ENCODE measurements around the gene COL4A3. TPM values are rescaled to one million over a fixed set of nuclear protein-coding genes. Genes with fewer than 3 reads are reported as not detected.

Gene COL4A3
- total RNA-seq, 1 experiment from 2014 or later, result 0.15 TPM

DNA sequence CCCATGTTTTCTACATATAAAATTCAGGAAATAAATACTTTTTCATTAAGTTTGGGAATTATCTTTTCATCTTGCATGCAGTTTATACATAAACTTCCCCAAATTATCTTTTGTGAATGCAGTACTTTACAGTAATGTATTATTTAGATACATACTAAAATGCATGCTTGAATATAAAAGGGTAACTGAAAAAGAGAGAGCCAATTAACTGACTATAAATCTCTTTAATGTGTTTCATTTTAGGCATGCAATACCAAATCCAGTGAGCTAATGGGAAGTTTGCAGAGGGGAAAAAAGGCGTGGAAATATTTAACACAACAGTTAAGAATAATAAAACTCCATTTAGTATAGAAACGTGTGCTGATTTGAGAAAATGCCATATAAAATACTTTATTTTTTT is 39.6 kb upstream of the COL4A3 start:
- no peaks in the 10 kb centered on the region for H3K4me1 ChIP-seq (ENCODE audit: insufficient read depth, low read length)
- H4K8ac ChIP-seq (replicated peaks; ENCODE audit: insufficient read length, low read depth, low read length), result no peak overlapping the region
- H2AK5ac ChIP-seq (ENCODE audit: insufficient read length, low read length), result no peak overlapping the region
- H3K23me2 ChIP-seq (ENCODE audit: insufficient read length, low read depth, low read length, poor library complexity, severe bottlenecking), result no peaks in the 10 kb centered on the region
- no peak overlapping the region for H2BK5ac ChIP-seq (ENCODE audit: insufficient read length, low read length)
- no peak overlapping the region for H3K4ac ChIP-seq (ENCODE audit: low read depth, low read length)
- no peak overlapping the region for H3K4me2 ChIP-seq (ENCODE audit: insufficient read depth, insufficient read length, low read length)
- Mint-ChIP-seq H3K27me3 (ENCODE audit: low read depth) (no peaks in the 10 kb centered on the region; the same call in none of the 2 replicates), H3K9me3 (no peaks in the 10 kb centered on the region), H3K36me3 (ENCODE audit: insufficient read depth in 1 of 3, low read depth in 3 of 3) (no peaks in the 10 kb centered on the region), H3K4me1 (peaks cover 2 to 5% of the 10 kb centered on the region in 2 experiments; a peak in 1 of 4 replicates), H3K4me3 (no peak overlapping the region), H3K27ac (no peak overlapping the region)
- TF ChIP-seq, protein P1, sequence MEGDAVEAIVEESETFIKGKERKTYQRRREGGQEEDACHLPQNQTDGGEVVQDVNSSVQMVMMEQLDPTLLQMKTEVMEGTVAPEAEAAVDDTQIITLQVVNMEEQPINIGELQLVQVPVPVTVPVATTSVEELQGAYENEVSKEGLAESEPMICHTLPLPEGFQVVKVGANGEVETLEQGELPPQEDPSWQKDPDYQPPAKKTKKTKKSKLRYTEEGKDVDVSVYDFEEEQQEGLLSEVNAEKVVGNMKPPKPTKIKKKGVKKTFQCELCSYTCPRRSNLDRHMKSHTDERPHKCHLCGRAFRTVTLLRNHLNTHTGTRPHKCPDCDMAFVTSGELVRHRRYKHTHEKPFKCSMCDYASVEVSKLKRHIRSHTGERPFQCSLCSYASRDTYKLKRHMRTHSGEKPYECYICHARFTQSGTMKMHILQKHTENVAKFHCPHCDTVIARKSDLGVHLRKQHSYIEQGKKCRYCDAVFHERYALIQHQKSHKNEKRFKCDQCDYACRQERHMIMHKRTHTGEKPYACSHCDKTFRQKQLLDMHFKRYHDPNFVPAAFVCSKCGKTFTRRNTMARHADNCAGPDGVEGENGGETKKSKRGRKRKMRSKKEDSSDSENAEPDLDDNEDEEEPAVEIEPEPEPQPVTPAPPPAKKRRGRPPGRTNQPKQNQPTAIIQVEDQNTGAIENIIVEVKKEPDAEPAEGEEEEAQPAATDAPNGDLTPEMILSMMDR (conservative IDR thresholded peaks at IDR 0.05), result no peak
- no peak overlapping the region for H2BK120ac ChIP-seq (ENCODE audit: low read depth, low read length, poor library complexity, severe bottlenecking)
- H3K18ac ChIP-seq (ENCODE audit: insufficient read length, low read depth, low read length), result no peak overlapping the region
- no peak overlapping the region for H3K56ac ChIP-seq (ENCODE audit: insufficient read length, low read depth, low read length)
- H2BK12ac ChIP-seq (ENCODE audit: insufficient read length, low read depth, low read length), result no peak overlapping the region
- no peak overlapping the region for H4K5ac ChIP-seq (ENCODE audit: insufficient read length, low read depth, low read length)
- no peaks in the 10 kb centered on the region for H4K20me1 ChIP-seq (ENCODE audit: control insufficient read depth, insufficient read depth, insufficient read length)
- no peak overlapping the region for H3K9ac ChIP-seq (ENCODE audit: extremely low read depth, insufficient read length, low read length)
- no CpG with 5 or more reads among the region's 2 CpGs for WGBS (ENCODE audit: extremely low coverage, insufficient read length, low lambda C conversion rate)
- H3K79me2 ChIP-seq (ENCODE audit: insufficient read depth, low read length), result no peaks in the 10 kb centered on the region
- no peak for DNase-seq
- H3K79me1 ChIP-seq (ENCODE audit: insufficient read depth, low read depth, low read length, poor library complexity, severe bottlenecking), result no peaks in the 10 kb centered on the region
- no peak overlapping the region for H3K23ac ChIP-seq (ENCODE audit: insufficient read length, low read depth, low read length)
- H3K14ac ChIP-seq (ENCODE audit: insufficient read depth, low read length), result no peak overlapping the region
- no peaks in the 10 kb centered on the region for H3K9me3 ChIP-seq (ENCODE audit: control insufficient read depth, low read depth, low read length)
- H3T11ph ChIP-seq (ENCODE audit: low read length), result no peak overlapping the region
- H4K91ac ChIP-seq (ENCODE audit: insufficient read length, low read depth, low read length), result no peak overlapping the region
- no peak overlapping the region for H2AFZ ChIP-seq (ENCODE audit: low read length)
- H3K27ac ChIP-seq (ENCODE audit: insufficient read length, low read depth, low read length), result no peak overlapping the region
- H3K27me3 ChIP-seq (ENCODE audit: insufficient read depth, low read length), result no peaks in the 10 kb centered on the region
- no peak overlapping the region for H2BK15ac ChIP-seq (ENCODE audit: low read depth, low read length)
- H2BK20ac ChIP-seq (ENCODE audit: low read depth, low read length, poor library complexity, severe bottlenecking), result no peak overlapping the region
